Measurements from ENCODE around the gene KLLN. TPM values are rescaled to one million over a fixed set of nuclear protein-coding genes. Genes with fewer than 3 reads are reported as not detected.
A peak's percentile ranks its signal among the peaks of the same experiment; 100 is the strongest.

Gene KLLN
- total and polyA plus RNA-seq, 2 donors (not counting 1 experiment from before 2014, with no cell fraction given) = 0.45 to 2.2 TPM

GRCh38 chr10:87865241-87865881, 2.0 kb upstream of the KLLN start:
- intact Hi-C loops (cut with micrococcal nuclease) = loop anchor here (5.0 kb wide), 1 partner anchor 42 kb away; no protein-coding TSS in a partner anchor
- H3K4me1 ChIP-seq (ENCODE audit: control insufficient read depth in 2 of 2, insufficient read depth in 2 of 2, low read length in 2 of 2) = peaks cover 22 to 39% of the 10 kb centered on the region in 2 donors
- no peak for ATAC-seq (ENCODE audit: low read depth)
- POLR2A ChIA-PET = no interaction called here
- Mint-ChIP-seq H3K27me3 (no peaks in the 10 kb centered on the region), H3K4me3 (peak overlapping the region; percentile 98), H3K4me1 (peaks cover 55% of the 10 kb centered on the region), H3K27ac (peak overlapping the region; percentile 84), H3K9me3 (ENCODE audit: insufficient read depth) (no peaks in the 10 kb centered on the region)
- H4K20me1 ChIP-seq (ENCODE audit: control insufficient read depth, insufficient read depth, low read length, poor library complexity, severe bottlenecking) = no peaks in the 10 kb centered on the region
- peak overlapping the region; percentile 87 to 99 (median 99) for H3K4me3 ChIP-seq (ENCODE audit: control extremely low read depth in 1 of 5, extremely low read depth in 1 of 5, insufficient read depth in 1 of 5, low read depth in 2 of 5, low read length in 4 of 5)
- H2AFZ ChIP-seq (ENCODE audit: insufficient read depth, low read depth, low read length, poor library complexity, severe bottlenecking) = no peak overlapping the region
- peak; percentile 17 for DNase-seq
- H3K27me3 ChIP-seq (replicated peaks in 1 of 4; ENCODE audit: control extremely low read depth in 1 of 4, control insufficient read depth in 3 of 4, insufficient read depth in 4 of 4, low read length in 3 of 4) = no peaks in the 10 kb centered on the region
- H3K4me2 ChIP-seq (replicated peaks; ENCODE audit: low read depth, low read length, poor library complexity, severe bottlenecking) = peak overlapping the region; percentile 85
- peak overlapping the region in 1 of 2 donors; percentile 84 for H3K27ac ChIP-seq (ENCODE audit: low read length in 2 of 2)
- no peaks in the 10 kb centered on the region for H3K9me3 ChIP-seq (ENCODE audit: control extremely low read depth in 1 of 3, control insufficient read depth in 2 of 3, insufficient read depth in 1 of 3, low read length in 2 of 3)
- CTCF ChIA-PET = interaction anchor here (0.9 to 11.5 kb wide), 4 partner anchors 8 to 687 kb away, joined by 3 to 241 read pairs (median 92); no protein-coding TSS in a partner anchor
- TF ChIP-seq EZH2 (IDR thresholded peaks at IDR 0.05; ENCODE audit: borderline replicate concordance, insufficient read depth, low read depth, low read length, poor library complexity, severe bottlenecking) (no peak), CTCF (IDR thresholded peaks at IDR 0.05) (no peak)
- 0% methylated on average over 2 of the region's 4 CpGs for WGBS (ENCODE audit: insufficient coverage)
- peak overlapping the region; percentile 72 for H3K9ac ChIP-seq (ENCODE audit: low read length)
- peaks cover 64% of the 10 kb centered on the region for H3K79me2 ChIP-seq (ENCODE audit: control insufficient read depth, insufficient read depth, low read length)
- H3K36me3 ChIP-seq (replicated peaks in 1 of 2; ENCODE audit: control extremely low read depth in 1 of 2, control insufficient read depth in 1 of 2, extremely low read depth in 1 of 2, insufficient read depth in 2 of 2, low read length in 1 of 2) = no peaks in the 10 kb centered on the region

- ChIA-PET CTCF (interaction anchor here (0.9 to 11.5 kb wide), 3 partner anchors 65 to 524 kb away, joined by 3 to 241 read pairs (median 180); no protein-coding TSS in a partner anchor), POLR2A (interaction anchor here (2.9 kb wide), 1 partner anchor 250 kb away, joined by 16 read pairs; no protein-coding TSS in a partner anchor)
- no peaks in the 10 kb centered on the region for H4K20me1 ChIP-seq (ENCODE audit: control insufficient read depth, insufficient read depth, low read length, poor library complexity, severe bottlenecking)
- Mint-ChIP-seq H3K9me3 (ENCODE audit: insufficient read depth) (no peaks in the 10 kb centered on the region), H3K27ac (peak overlapping the region; percentile 84), H3K27me3 (no peaks in the 10 kb centered on the region), H3K4me1 (peaks cover 54% of the 10 kb centered on the region), H3K4me3 (peak overlapping the region; percentile 98)
- DNase-seq (no peak), ATAC-seq (ENCODE audit: low read depth) (no peak)
- peak overlapping the region; percentile 85 for H3K4me2 ChIP-seq (replicated peaks; ENCODE audit: low read depth, low read length, poor library complexity, severe bottlenecking)
- peak overlapping the region; percentile 72 for H3K9ac ChIP-seq (ENCODE audit: low read length)
- peaks cover 25 to 35% of the 10 kb centered on the region in 2 donors for H3K4me1 ChIP-seq (ENCODE audit: control insufficient read depth in 2 of 2, insufficient read depth in 2 of 2, low read length in 2 of 2)
- H3K27ac ChIP-seq (ENCODE audit: low read length in 2 of 2) = peak overlapping the region; percentile 40 to 84
- H3K9me3 ChIP-seq (ENCODE audit: control extremely low read depth in 1 of 3, control insufficient read depth in 2 of 3, insufficient read depth in 1 of 3, low read length in 2 of 3) = no peaks in the 10 kb centered on the region
- no peaks in the 10 kb centered on the region for H3K36me3 ChIP-seq (replicated peaks in 1 of 2; ENCODE audit: control extremely low read depth in 1 of 2, control insufficient read depth in 1 of 2, extremely low read depth in 1 of 2, insufficient read depth in 2 of 2, low read length in 1 of 2)
- H3K27me3 ChIP-seq (replicated peaks in 1 of 4; ENCODE audit: control extremely low read depth in 1 of 4, control insufficient read depth in 3 of 4, insufficient read depth in 4 of 4, low read length in 3 of 4) = no peaks in the 10 kb centered on the region
- peaks cover 57% of the 10 kb centered on the region for H3K79me2 ChIP-seq (ENCODE audit: control insufficient read depth, insufficient read depth, low read length)
- peak overlapping the region; percentile 89 for H2AFZ ChIP-seq (ENCODE audit: insufficient read depth, low read depth, low read length, poor library complexity, severe bottlenecking)
- WGBS (ENCODE audit: insufficient coverage) = 0% methylated on average over 9 of the region's 16 CpGs
- TF ChIP-seq EZH2 (IDR thresholded peaks at IDR 0.05; ENCODE audit: borderline replicate concordance, insufficient read depth, low read depth, low read length, poor library complexity, severe bottlenecking) = no peak
- no peak for TF ChIP-seq CTCF (IDR thresholded peaks at IDR 0.05)
- H3K4me3 ChIP-seq (ENCODE audit: control extremely low read depth in 1 of 5, extremely low read depth in 1 of 5, insufficient read depth in 1 of 5, low read depth in 2 of 5, low read length in 4 of 5) = peak overlapping the region; percentile 87 to 99 (median 99)
- intact Hi-C loops (cut with micrococcal nuclease) = loop anchor here (1.0 to 5.0 kb wide), 6 partner anchors 43 to 1388 kb away; partner anchors contain the start of gene LIPA
Observed at GRCh38 chr10:87864496-87865059, 1.2 kb upstream of the KLLN start.

Data from B cell (primary cell).